ENCODE measurements around the gene MEI1.

GRCh38 chr22:41657709-41658108 lies 41.6 kb upstream of the MEI1 start:
- no peak for TF ChIP-seq CTCF (IDR thresholded peaks at IDR 0.05)
- no peak for TF ChIP-seq POLR2A (IDR thresholded peaks at IDR 0.05)
